22Rv1 (cell line): ENCODE data around the gene BRF1.
"Not testable (repeated sequence)": the region's sequence is repeated elsewhere in the genome, so short reads cannot be mapped to it uniquely, and the experiment has no call there.

Experiments used
- H3K27ac ChIP-seq: fragments of 450-650 bp; 2 replicates; pipeline ENCODE4 v1.5.1; 2017
- ZFX ChIP-seq: fragments of 450-650 bp; IDR thresholded peaks from 2 replicates; pipeline ENCODE4 v1.6.1; 2017; ENCODE audit warnings: antibody characterized with exemption, borderline replicate concordance
- TF ChIP-seq, protein P1 (sequence below): fragments of 450-650 bp; IDR thresholded peaks from 2 replicates; pipeline ENCODE4 v1.5.1; 2017; ENCODE audit warnings: mild to moderate bottlenecking

BRF1 gene

DNA sequence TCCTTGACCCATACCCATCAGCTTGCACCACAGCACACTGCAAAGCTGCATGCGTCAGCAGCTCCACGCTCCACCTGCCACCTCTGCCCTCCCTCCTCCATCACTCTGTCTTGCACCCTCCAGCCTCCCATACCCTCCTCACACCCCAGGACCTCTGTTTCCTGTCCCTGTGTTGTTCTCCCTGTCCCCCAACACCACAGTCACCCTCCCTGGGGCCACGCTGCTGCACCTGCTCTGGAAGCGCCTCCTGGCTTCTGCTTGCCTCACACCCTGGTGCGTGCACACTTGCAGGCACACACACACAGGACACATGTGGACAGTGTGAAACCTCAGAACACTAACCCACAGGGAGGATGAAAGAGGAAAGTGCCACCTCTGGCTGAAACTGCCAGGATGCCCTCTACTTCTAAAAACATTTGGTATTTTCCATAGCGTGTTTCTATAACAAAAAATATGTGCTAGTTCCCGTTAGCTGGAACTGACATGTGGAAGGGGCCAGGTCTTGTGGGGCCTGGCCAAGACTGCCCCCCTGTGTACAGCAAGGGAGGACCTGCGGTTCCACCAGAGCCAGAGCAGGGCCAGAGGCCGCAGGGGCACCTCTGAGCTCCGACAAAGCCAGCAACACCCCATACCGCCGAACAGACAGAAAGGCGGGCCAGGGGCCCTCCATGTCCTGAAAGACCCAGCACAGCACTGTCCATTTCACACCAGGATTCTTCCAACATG, 10.0 kb downstream of the BRF1 start:
- no peak overlapping the region for H3K27ac ChIP-seq
- TF ChIP-seq ZFX = no peak
- TF ChIP-seq, protein P1, sequence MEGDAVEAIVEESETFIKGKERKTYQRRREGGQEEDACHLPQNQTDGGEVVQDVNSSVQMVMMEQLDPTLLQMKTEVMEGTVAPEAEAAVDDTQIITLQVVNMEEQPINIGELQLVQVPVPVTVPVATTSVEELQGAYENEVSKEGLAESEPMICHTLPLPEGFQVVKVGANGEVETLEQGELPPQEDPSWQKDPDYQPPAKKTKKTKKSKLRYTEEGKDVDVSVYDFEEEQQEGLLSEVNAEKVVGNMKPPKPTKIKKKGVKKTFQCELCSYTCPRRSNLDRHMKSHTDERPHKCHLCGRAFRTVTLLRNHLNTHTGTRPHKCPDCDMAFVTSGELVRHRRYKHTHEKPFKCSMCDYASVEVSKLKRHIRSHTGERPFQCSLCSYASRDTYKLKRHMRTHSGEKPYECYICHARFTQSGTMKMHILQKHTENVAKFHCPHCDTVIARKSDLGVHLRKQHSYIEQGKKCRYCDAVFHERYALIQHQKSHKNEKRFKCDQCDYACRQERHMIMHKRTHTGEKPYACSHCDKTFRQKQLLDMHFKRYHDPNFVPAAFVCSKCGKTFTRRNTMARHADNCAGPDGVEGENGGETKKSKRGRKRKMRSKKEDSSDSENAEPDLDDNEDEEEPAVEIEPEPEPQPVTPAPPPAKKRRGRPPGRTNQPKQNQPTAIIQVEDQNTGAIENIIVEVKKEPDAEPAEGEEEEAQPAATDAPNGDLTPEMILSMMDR = no peak

DNA sequence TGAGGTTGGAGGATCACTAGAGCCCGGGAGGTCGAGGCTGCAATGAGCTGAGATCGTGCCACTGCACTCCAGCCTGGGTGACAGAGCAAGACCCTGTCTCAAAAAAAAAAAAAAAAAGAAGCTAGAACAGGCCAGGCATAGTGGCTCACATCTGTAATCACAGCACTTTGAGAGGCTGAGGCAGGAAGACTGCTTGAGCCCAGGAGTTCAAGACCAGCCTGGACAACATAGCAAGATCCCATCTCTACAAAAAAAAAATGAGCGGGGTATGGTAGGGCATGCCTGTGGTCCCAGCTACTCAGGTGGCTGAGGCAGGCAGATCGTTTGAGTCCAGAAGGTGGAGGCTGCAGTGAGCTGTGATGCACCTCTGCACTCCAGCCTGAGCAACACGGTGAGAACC, 11.9 kb downstream of the BRF1 start:
- H3K27ac ChIP-seq = not testable (repeated sequence)

DNA sequence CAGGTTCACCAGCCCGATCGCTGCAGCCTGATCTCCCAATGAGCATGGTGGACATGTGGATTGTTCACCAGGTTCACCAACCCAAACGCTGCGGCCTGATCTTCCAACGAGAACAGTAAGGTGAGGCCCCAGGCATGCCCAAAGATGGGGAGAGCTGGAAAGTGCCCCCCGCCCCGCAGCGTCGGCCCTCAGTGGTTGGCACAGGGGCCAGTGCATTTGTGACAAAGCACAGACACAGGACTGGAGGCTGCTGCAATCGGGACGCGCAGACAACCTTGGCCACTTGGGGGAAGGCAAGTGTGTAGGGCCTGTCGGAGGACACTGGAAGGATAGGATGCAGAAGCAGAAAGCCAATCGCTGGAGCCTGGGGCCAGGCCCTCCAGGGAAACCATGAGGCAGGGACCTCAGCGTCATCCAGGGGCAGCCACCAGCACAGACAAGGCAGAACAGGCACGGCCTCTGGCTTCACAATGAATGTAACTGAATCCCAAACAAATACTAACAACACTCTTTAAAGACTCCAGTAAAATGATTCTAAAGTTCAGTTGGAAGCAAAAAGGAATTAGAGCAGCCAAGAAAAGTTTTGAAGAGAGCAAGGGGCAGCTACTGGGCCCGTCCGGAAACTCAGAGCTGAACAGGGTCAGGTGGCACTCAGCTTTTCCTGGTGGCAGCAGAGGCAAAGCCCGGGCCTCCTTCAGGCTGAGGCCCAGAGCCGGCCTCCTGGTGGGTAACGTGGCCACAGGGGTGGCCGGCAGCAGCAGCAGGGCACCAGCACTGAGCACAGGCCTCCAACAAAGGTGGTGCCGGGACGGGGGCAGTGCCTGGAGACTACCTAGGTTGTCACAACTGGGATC, 13.3 kb downstream of the BRF1 start:
- H3K27ac ChIP-seq = no peak overlapping the region
- TF ChIP-seq ZFX = no peak
- TF ChIP-seq, protein P1 = no peak

- no peak overlapping the region for H3K27ac ChIP-seq
- TF ChIP-seq ZFX = no peak
- TF ChIP-seq, protein P1 = no peak
Measured at GRCh38 chr14:105286759-105287144, 14.0 kb downstream of the BRF1 start.

GRCh38 chr14:105285174-105285573, 15.6 kb downstream of the BRF1 start:
- H3K27ac ChIP-seq = no peak overlapping the region
- TF ChIP-seq, protein P1 = no peak
- no peak for TF ChIP-seq ZFX

DNA sequence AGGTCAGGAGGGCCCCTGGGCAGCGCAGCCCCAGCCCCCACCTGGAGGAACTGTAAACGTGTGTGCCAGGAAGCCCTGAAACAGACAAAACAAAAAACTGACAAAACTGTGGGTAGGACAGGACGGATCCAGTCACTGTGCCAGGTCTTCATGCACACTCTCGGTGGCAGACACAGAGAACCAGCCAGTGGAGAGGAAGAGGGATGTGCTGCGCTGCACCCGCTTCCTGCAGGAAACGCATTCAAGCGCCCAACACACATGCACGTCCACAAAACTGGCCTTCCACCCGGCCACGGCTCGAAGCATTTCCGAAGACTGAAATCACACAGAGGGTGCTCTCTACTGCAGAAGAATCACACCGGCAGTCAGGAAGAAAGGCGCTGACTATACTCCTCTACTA, 16.9 kb downstream of the BRF1 start:
- no peak overlapping the region for H3K27ac ChIP-seq

GRCh38 chr14:105283028-105283427, 17.8 kb downstream of the BRF1 start:
- no peak for TF ChIP-seq ZFX
- TF ChIP-seq, protein P1 = no peak
- no peak overlapping the region for H3K27ac ChIP-seq

More for the DNA sequence above, 16.9 kb downstream of the BRF1 start:
- TF ChIP-seq ZFX = no peak
- TF ChIP-seq, protein P1 = no peak
